HEK293 (cell line): ENCODE results near the gene KANK2.

ENCODE experiments used
- ZBTB8A ChIP-seq: fragments of 450-650 bp; formaldehyde crosslinking; IDR thresholded peaks from 2 replicates; pipeline ENCODE4 v1.5.1; 2016; ENCODE audit warnings: missing biosample characterization, missing genetic modification characterization
- ZNF121 ChIP-seq: fragments of 450-650 bp; formaldehyde crosslinking; IDR thresholded peaks from 2 replicates; pipeline ENCODE4 v1.5.1; 2016; ENCODE audit warnings: missing biosample characterization, missing genetic modification characterization
- ZNF138 ChIP-seq: fragments of 450-650 bp; formaldehyde crosslinking; IDR thresholded peaks from 2 replicates; pipeline ENCODE4 v1.5.1; 2016; ENCODE audit warnings: missing biosample characterization, missing genetic modification characterization, borderline replicate concordance
- ZNF174 ChIP-seq: fragments of 450-650 bp; formaldehyde crosslinking; IDR thresholded peaks from 2 replicates; pipeline ENCODE4 v1.5.0; 2017; ENCODE audit warnings: missing biosample characterization, mild to moderate bottlenecking, missing genetic modification characterization
- ZNF211 ChIP-seq: fragments of 450-650 bp; formaldehyde crosslinking; IDR thresholded peaks from 2 replicates; pipeline ENCODE4 v1.5.1; 2016; ENCODE audit warnings: low read depth, missing biosample characterization, missing genetic modification characterization
- ZNF521 ChIP-seq: fragments of 450-650 bp; formaldehyde crosslinking; IDR thresholded peaks from 2 replicates; pipeline ENCODE4 v1.5.1; 2017; ENCODE audit warnings: missing biosample characterization, mild to moderate bottlenecking, missing genetic modification characterization
- ZNF544 ChIP-seq: fragments of 450-650 bp; formaldehyde crosslinking; IDR thresholded peaks from 2 replicates; pipeline ENCODE4 v1.5.0; 2017; ENCODE audit warnings: missing biosample characterization, missing genetic modification characterization
- ZNF610 ChIP-seq: fragments of 450-650 bp; formaldehyde crosslinking; IDR thresholded peaks from 2 replicates; pipeline ENCODE4 v1.5.1; 2016; ENCODE audit warnings: missing biosample characterization, missing genetic modification characterization, borderline replicate concordance
- ZNF658 ChIP-seq: fragments of 450-650 bp; formaldehyde crosslinking; IDR thresholded peaks from 2 replicates; pipeline ENCODE4; 2016; ENCODE audit warnings: missing biosample characterization, missing genetic modification characterization
- ZXDB ChIP-seq: fragments of 450-650 bp; formaldehyde crosslinking; IDR thresholded peaks from 2 replicates; pipeline ENCODE4 v1.5.1; 2016; ENCODE audit warnings: missing biosample characterization, missing genetic modification characterization
- TF ChIP-seq, protein P1 (sequence below): fragments of 450-650 bp; formaldehyde crosslinking; IDR thresholded peaks from 2 replicates; pipeline ENCODE4 v1.5.1; 2016; ENCODE audit warnings: missing biosample characterization, missing genetic modification characterization
- TF ChIP-seq, protein P2 (sequence below): fragments of 450-650 bp; formaldehyde crosslinking; IDR thresholded peaks from 2 replicates; pipeline ENCODE4 v1.5.1; 2016; ENCODE audit warnings: missing biosample characterization, missing genetic modification characterization
- TF ChIP-seq, protein P3 (sequence below): fragments of 450-650 bp; formaldehyde crosslinking; IDR thresholded peaks from 2 replicates; pipeline ENCODE4 v1.5.1; 2016; ENCODE audit warnings: missing biosample characterization, missing genetic modification characterization

DNA sequence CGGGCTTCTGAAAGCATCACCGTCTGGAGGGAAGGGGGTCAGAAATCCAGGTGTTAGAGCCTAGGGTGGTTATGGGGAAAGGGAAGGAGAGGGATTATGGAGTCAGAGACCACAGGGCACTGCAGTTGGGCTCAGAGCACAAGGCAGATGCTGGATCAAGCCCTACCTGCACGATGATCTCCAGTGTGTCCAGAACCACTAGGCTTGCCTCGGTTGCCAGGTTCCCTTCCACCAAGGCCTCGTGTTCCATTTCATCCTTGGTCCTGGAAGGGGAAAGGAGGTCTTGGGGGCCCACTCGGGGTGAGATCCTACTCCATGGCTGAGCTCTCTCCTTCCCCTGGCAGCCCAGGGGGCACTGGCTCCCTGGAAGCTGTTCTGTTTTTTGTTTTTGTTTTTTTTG lies 17.0 kb upstream of the KANK2 start:
- TF ChIP-seq ZNF138 (tag by site-specific recombination): no peak
- TF ChIP-seq, protein P1, sequence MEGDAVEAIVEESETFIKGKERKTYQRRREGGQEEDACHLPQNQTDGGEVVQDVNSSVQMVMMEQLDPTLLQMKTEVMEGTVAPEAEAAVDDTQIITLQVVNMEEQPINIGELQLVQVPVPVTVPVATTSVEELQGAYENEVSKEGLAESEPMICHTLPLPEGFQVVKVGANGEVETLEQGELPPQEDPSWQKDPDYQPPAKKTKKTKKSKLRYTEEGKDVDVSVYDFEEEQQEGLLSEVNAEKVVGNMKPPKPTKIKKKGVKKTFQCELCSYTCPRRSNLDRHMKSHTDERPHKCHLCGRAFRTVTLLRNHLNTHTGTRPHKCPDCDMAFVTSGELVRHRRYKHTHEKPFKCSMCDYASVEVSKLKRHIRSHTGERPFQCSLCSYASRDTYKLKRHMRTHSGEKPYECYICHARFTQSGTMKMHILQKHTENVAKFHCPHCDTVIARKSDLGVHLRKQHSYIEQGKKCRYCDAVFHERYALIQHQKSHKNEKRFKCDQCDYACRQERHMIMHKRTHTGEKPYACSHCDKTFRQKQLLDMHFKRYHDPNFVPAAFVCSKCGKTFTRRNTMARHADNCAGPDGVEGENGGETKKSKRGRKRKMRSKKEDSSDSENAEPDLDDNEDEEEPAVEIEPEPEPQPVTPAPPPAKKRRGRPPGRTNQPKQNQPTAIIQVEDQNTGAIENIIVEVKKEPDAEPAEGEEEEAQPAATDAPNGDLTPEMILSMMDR (tag by site-specific recombination): no peak
- TF ChIP-seq ZNF121 (tag by site-specific recombination): no peak
- no peak for TF ChIP-seq ZNF174 (tag by site-specific recombination)
- no peak for TF ChIP-seq ZNF521 (tag by site-specific recombination)
- TF ChIP-seq ZNF544: no peak
- no peak for TF ChIP-seq ZBTB8A (tag by site-specific recombination)
- no peak for TF ChIP-seq ZNF658 (tag by site-specific recombination)
- no peak for TF ChIP-seq ZNF610 (tag by site-specific recombination)
- TF ChIP-seq, protein P2, sequence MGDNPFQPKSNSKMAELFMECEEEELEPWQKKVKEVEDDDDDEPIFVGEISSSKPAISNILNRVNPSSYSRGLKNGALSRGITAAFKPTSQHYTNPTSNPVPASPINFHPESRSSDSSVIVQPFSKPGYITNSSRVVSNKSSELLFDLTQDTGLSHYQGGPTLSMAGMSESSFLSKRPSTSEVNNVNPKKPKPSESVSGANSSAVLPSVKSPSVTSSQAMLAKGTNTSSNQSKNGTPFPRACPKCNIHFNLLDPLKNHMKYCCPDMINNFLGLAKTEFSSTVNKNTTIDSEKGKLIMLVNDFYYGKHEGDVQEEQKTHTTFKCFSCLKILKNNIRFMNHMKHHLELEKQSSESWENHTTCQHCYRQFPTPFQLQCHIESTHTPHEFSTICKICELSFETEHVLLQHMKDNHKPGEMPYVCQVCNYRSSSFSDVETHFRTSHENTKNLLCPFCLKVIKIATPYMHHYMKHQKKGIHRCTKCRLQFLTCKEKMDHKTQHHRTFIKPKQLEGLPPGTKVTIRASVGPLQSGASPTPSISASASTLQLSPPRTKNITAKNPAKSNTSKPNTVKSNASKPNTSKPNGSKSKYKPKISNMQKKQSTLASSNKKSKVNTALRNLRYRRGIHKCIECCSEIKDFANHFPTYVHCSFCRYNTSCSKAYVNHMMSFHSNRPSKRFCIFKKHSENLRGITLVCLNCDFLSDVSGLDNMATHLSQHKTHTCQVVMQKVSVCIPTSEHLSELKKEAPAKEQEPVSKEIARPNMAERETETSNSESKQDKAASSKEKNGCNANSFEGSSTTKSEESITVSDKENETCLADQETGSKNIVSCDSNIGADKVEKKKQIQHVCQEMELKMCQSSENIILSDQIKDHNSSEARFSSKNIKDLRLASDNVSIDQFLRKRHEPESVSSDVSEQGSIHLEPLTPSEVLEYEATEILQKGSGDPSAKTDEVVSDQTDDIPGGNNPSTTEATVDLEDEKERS (tag by site-specific recombination): no peak
- no peak for TF ChIP-seq ZNF211 (tag by site-specific recombination)
- TF ChIP-seq, protein P3, sequence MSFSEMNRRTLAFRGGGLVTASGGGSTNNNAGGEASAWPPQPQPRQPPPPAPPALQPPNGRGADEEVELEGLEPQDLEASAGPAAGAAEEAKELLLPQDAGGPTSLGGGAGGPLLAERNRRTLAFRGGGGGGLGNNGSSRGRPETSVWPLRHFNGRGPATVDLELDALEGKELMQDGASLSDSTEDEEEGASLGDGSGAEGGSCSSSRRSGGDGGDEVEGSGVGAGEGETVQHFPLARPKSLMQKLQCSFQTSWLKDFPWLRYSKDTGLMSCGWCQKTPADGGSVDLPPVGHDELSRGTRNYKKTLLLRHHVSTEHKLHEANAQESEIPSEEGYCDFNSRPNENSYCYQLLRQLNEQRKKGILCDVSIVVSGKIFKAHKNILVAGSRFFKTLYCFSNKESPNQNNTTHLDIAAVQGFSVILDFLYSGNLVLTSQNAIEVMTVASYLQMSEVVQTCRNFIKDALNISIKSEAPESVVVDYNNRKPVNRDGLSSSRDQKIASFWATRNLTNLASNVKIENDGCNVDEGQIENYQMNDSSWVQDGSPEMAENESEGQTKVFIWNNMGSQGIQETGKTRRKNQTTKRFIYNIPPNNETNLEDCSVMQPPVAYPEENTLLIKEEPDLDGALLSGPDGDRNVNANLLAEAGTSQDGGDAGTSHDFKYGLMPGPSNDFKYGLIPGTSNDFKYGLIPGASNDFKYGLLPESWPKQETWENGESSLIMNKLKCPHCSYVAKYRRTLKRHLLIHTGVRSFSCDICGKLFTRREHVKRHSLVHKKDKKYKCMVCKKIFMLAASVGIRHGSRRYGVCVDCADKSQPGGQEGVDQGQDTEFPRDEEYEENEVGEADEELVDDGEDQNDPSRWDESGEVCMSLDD: no peak
- no peak for TF ChIP-seq ZXDB (tag by site-specific recombination)
